Thyroid gland (tissue), 4 donors: Measurements from ENCODE around the gene ACVRL1.

Experiments used
- POLR2A ChIP-seq, 2 donors: fragments of 450-650 bp; IDR thresholded peaks; one replicate each; pipeline ENCODE4 v1.6.1; 2017; ENCODE audit warnings: antibody characterized with exemption in 2 of 2, mild to moderate bottlenecking in 2 of 2, moderate library complexity in 1 of 2
- TF ChIP-seq, protein P1 (sequence below), 6 experiments: fragments of 200-600 bp in 3 of 6; fragments of 450-650 bp in 3 of 6; sonication (generic) in 3 of 6; IDR thresholded peaks; one replicate each; pipeline ENCODE4 v1.5.1; 2016 to 2019; ENCODE audit warnings: antibody characterized with exemption in 6 of 6, mild to moderate bottlenecking in 2 of 6, inconsistent platforms in 1 of 6, moderate library complexity in 1 of 6

DNA sequence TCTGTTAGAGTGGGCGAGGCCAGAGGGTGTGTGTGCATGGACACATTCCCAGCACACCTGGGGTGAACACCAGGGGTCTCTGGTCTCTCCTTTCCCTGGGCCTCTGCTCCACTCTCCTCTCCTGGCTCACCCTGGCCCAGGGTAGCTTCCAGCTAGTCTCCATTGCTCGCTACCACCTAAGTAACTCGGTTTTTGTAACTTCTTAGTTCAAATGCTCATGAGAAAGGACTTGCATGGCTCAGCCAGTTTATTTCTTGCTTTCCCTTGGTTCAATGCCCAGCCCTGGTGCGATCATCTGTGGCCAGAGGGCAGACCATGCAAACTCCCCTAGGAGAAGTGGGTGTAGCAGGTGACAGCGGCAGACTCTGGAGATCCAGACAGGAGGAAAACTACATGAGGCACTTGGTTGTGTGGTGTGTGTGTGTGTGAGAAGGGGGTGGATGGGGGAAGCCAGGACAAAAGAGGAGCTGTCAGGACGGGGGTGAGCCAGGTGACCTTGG lies 35.2 kb downstream of the ACVRL1 start:
- TF ChIP-seq, protein P1, sequence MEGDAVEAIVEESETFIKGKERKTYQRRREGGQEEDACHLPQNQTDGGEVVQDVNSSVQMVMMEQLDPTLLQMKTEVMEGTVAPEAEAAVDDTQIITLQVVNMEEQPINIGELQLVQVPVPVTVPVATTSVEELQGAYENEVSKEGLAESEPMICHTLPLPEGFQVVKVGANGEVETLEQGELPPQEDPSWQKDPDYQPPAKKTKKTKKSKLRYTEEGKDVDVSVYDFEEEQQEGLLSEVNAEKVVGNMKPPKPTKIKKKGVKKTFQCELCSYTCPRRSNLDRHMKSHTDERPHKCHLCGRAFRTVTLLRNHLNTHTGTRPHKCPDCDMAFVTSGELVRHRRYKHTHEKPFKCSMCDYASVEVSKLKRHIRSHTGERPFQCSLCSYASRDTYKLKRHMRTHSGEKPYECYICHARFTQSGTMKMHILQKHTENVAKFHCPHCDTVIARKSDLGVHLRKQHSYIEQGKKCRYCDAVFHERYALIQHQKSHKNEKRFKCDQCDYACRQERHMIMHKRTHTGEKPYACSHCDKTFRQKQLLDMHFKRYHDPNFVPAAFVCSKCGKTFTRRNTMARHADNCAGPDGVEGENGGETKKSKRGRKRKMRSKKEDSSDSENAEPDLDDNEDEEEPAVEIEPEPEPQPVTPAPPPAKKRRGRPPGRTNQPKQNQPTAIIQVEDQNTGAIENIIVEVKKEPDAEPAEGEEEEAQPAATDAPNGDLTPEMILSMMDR (IDR thresholded peaks at IDR 0.05) = no peak
- TF ChIP-seq POLR2A (IDR thresholded peaks at IDR 0.05) = no peak
